Spleen (tissue), 11 donors: ENCODE results near the gene TMCC1. TPM values are rescaled to one million over a fixed set of nuclear protein-coding genes. Genes with fewer than 3 reads are reported as not detected.

Experiments
- DNase-seq: peaks from one replicate; pipeline ENCODE4 v3.0.0-alpha.2; 2020
- H3K27ac ChIP-seq, 8 donors: fragments of 200-600 bp; sonication (generic) in 7 of 8; 1 replicate in 4 of 8; 2 replicates in 4 of 8; pipeline versions ENCODE4 v1.5.0 to v1.8.0; 2016 to 2021; ENCODE audit warnings: inconsistent platforms in 4 of 8, mild to moderate bottlenecking in 4 of 8, moderate library complexity in 1 of 8
- H3K27me3 ChIP-seq, 7 donors: fragments of 200-600 bp; sonication (generic) in 6 of 7; replicated peaks in 1 of 7; 1 replicate in 4 of 7; 2 replicates in 3 of 7; pipeline versions ENCODE4 v1.5.0 to v1.8.0; 2016 to 2021; ENCODE audit warnings: inconsistent platforms in 3 of 7, mild to moderate bottlenecking in 1 of 7
- H3K36me3 ChIP-seq, 6 donors: fragments of 200-600 bp; sonication (generic) in 5 of 6; 1 replicate in 4 of 6; 2 replicates in 2 of 6; pipeline versions ENCODE4 v1.5.0 to v1.8.0; 2016 to 2021; ENCODE audit warnings: inconsistent platforms in 2 of 6
- H3K4me1 ChIP-seq, 6 donors: fragments of 200-600 bp; sonication (generic) in 5 of 6; 1 replicate in 3 of 6; 2 replicates in 3 of 6; pipeline versions ENCODE4 v1.5.0 to v1.8.0; 2016 to 2021; ENCODE audit warnings: inconsistent platforms in 3 of 6
- H3K4me3 ChIP-seq, 8 donors: fragments of 200-600 bp; sonication (generic) in 7 of 8; 1 replicate in 4 of 8; 2 replicates in 4 of 8; pipeline versions ENCODE4 v1.5.0 to v1.8.0; 2016 to 2021; ENCODE audit warnings: inconsistent platforms in 4 of 8, mild to moderate bottlenecking in 4 of 8, moderate library complexity in 2 of 8
- H3K9me3 ChIP-seq, 8 donors: fragments of 200-600 bp; sonication (generic) in 7 of 8; 1 replicate in 4 of 8; 2 replicates in 4 of 8; pipeline versions ENCODE4 v1.5.0 to v1.8.0; 2016 to 2021; ENCODE audit warnings: inconsistent platforms in 4 of 8
- CTCF ChIP-seq, 11 experiments: fragments of 200-600 bp in 7 of 11; fragments of 450-650 bp in 4 of 11; sonication (generic) in 4 of 11; IDR thresholded peaks in 8 of 11; conservative IDR thresholded peaks in 3 of 11; 1 replicate in 7 of 11; 2 replicates in 4 of 11; pipeline versions ENCODE4 v1.4.0 to v1.8.0; 2016 to 2021; ENCODE audit warnings: antibody characterized with exemption in 11 of 11, inconsistent platforms in 4 of 11, mild to moderate bottlenecking in 1 of 11
- POLR2A ChIP-seq, 3 donors: fragments of 450-650 bp; IDR thresholded peaks; one replicate each; pipeline ENCODE4 v1.5.1; 2017; ENCODE audit warnings: antibody characterized with exemption in 3 of 3, mild to moderate bottlenecking in 1 of 3
- POLR2AphosphoS5 ChIP-seq, 3 donors: sonication (generic); formaldehyde crosslinking; IDR thresholded peaks; one replicate each; pipeline ENCODE4 v1.5.1; 2017; ENCODE audit warnings: antibody characterized with exemption in 3 of 3
- WGBS, 5 donors: extraction: QIAGEN DNeasy Blood & Tissue Kit in 3 of 5; methylation state at CpG; one replicate each; pipeline versions ENCODE4 v1.1.5 to v1.1.7; 2013 to 2018; 5-methylcytosine and 5-hydroxymethylcytosine counted together
- intact Hi-C: fragments of 100-400 bp; cut with DNase I; formaldehyde crosslinking; loops from one replicate; pipeline ENCODE4 v1.15.0; 2023; ENCODE audit warnings: low total_unique reads
- polyA plus RNA-seq, 3 donors: library from polyadenylated mRNA; stranded (reverse); fragments of 200-250 nt; gene quantifications; one replicate each; pipeline ENCODE4 v1.2.1, GENCODE V29; 2013
- total RNA-seq, 7 donors: library from RNA; depleted of rRNA in 3 of 7; stranded (reverse); fragments of >200 nt in 3 of 7; fragmentation: NEBNext Ultra II Directional in 4 of 7; extraction: Animal tissue kit (Norgen Biotek cat#: 25700) in 4 of 7; gene quantifications; one replicate each; pipeline versions ENCODE4 v1.1.0 to v1.2.1, GENCODE V29; 2016 to 2021
- donor health status: healthy with polysubstance abuse.
- donor health status: DM: no; HTN: no; CAD: no; lungs with moderate emphysema.
- donor health status: DM: no; HTN: no; CAD: no.
- donor health status: Bipolar disorder and iron deficiency.
- donor health status: healthy.
- donor health status: DM: no; HTN: no; CAD: no.
- donor health status: DM: yes; HTN: yes; CAD: no.

TMCC1 gene
- total and polyA plus RNA-seq, 10 donors: 4.5 to 45.5 (median 32.5) TPM

GRCh38 chr3:129603991-129604749 is 289.3 kb downstream of the TMCC1 start:
- Histone ChIP-seq H3K4me1 (peaks cover 38 to 96% (median 93%) of the 10 kb centered on the region in 6 donors), H3K27ac (peak overlapping the region in 7 of 8 donors; percentile 51 to 91 (median 88)), H3K27me3 (peaks cover 0 to 45% (median 10%) of the 10 kb centered on the region in 7 donors), H3K36me3 (no peaks in the 10 kb centered on the region), H3K4me3 (peak overlapping the region; percentile 56 to 91 (median 70)), H3K9me3 (no peaks in the 10 kb centered on the region)
- intact Hi-C loops: loop anchor here (5.0 kb wide), 1 partner anchor 112 kb away; no protein-coding TSS in a partner anchor
- 60 to 71% (median 65%) methylated on average over 8 of the region's 8 CpGs for whole genome bisulfite sequencing, 5 donors
- DNase-seq: no peak
- TF ChIP-seq CTCF (IDR thresholded peaks at IDR 0.05 in 8 of 11, conservative IDR thresholded peaks at IDR 0.05 in 3 of 11) (no peak), POLR2A (IDR thresholded peaks at IDR 0.05) (no peak), POLR2AphosphoS5 (IDR thresholded peaks at IDR 0.05) (no peak)

GRCh38 chr3:129603561-129603942 is 290.0 kb downstream of the TMCC1 start:
- intact Hi-C loops: loop anchor here (5.0 kb wide), 1 partner anchor 111 kb away; no protein-coding TSS in a partner anchor
- no peak for DNase-seq
- H3K27ac ChIP-seq: peak overlapping the region in 7 of 8 donors; percentile 51 to 91 (median 88)
- H3K9me3 ChIP-seq: no peaks in the 10 kb centered on the region
- peaks cover 0 to 39% (median 10%) of the 10 kb centered on the region in 7 donors for H3K27me3 ChIP-seq
- peak overlapping the region in 7 of 8 donors; percentile 56 to 91 (median 71) for H3K4me3 ChIP-seq
- TF ChIP-seq POLR2AphosphoS5 (IDR thresholded peaks at IDR 0.05): no peak
- TF ChIP-seq POLR2A (IDR thresholded peaks at IDR 0.05): no peak
- no peak for TF ChIP-seq CTCF (IDR thresholded peaks at IDR 0.05 in 8 of 11, conservative IDR thresholded peaks at IDR 0.05 in 3 of 11)
- H3K36me3 ChIP-seq: no peaks in the 10 kb centered on the region
- peaks cover 41 to 96% (median 93%) of the 10 kb centered on the region in 6 donors for H3K4me1 ChIP-seq
- 39 to 55% (median 42%) methylated on average over 7 of the region's 7 CpGs for WGBS, 5 donors

GRCh38 chr3:129602730-129603560 is 290.6 kb downstream of the TMCC1 start:
- Histone ChIP-seq H3K36me3 (no peaks in the 10 kb centered on the region), H3K9me3 (no peaks in the 10 kb centered on the region), H3K4me3 (peak overlapping the region in 7 of 8 donors; percentile 12 to 91 (median 71)), H3K27me3 (peaks cover 0 to 33% (median 10%) of the 10 kb centered on the region in 7 donors), H3K27ac (peak overlapping the region in 7 of 8 donors; percentile 51 to 91 (median 88)), H3K4me1 (peaks cover 39 to 96% (median 93%) of the 10 kb centered on the region in 6 donors)
- no peak for DNase-seq
- 58 to 69% (median 63%) methylated on average over 14 to 15 of the region's 15 CpGs for WGBS, 5 donors
- TF ChIP-seq POLR2A (IDR thresholded peaks at IDR 0.05) (peak in 1 of 3 donors; percentile 14), CTCF (IDR thresholded peaks at IDR 0.05 in 8 of 11, conservative IDR thresholded peaks at IDR 0.05 in 3 of 11) (no peak), POLR2AphosphoS5 (IDR thresholded peaks at IDR 0.05) (peak; percentile 36 to 63 (median 59))
- intact Hi-C loops: loop anchor here (5.0 kb wide), 1 partner anchor 111 kb away; no protein-coding TSS in a partner anchor
